ENCODE measurements around the gene CDK13.

Gene CDK13

DNA sequence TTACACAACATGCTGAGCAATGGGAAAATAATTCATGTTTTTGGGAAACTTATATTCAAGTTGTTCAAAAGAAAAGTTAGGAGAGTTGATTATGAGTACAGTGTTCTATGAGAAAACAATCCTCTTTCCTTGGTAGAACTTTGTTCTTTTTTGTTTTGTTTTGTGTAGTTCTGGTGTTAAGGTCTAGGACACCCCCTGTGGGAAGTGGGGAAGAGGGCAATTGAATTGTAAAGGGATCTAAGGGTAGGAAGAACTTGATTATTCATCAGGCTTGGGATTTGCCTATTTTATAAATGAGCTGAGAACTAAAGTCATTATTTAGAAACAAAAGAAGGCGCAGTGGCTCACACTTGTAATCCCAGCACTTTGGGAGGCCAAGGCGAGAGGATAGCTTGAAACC is 25.9 kb upstream of the CDK13 start:
- H3K4me3 ChIP-seq (ENCODE audit: low read depth, low read length) = no peak overlapping the region
- ChIA-PET CTCF (interaction anchor here (2.0 kb wide), 1 partner anchor 28 kb away, joined by 8 read pairs; no protein-coding TSS in a partner anchor), POLR2A (no interaction called here)
- DNase-seq (ENCODE audit: low read depth, low spot score) = no peak
- TF ChIP-seq, protein P1, sequence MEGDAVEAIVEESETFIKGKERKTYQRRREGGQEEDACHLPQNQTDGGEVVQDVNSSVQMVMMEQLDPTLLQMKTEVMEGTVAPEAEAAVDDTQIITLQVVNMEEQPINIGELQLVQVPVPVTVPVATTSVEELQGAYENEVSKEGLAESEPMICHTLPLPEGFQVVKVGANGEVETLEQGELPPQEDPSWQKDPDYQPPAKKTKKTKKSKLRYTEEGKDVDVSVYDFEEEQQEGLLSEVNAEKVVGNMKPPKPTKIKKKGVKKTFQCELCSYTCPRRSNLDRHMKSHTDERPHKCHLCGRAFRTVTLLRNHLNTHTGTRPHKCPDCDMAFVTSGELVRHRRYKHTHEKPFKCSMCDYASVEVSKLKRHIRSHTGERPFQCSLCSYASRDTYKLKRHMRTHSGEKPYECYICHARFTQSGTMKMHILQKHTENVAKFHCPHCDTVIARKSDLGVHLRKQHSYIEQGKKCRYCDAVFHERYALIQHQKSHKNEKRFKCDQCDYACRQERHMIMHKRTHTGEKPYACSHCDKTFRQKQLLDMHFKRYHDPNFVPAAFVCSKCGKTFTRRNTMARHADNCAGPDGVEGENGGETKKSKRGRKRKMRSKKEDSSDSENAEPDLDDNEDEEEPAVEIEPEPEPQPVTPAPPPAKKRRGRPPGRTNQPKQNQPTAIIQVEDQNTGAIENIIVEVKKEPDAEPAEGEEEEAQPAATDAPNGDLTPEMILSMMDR (IDR thresholded peaks at IDR 0.05; ENCODE audit: insufficient read depth, low read length, missing control alignments) = no peak

GRCh38 chr7:39926111-39926510 is 23.9 kb upstream of the CDK13 start:
- TF ChIP-seq, protein P1 (IDR thresholded peaks at IDR 0.05; ENCODE audit: insufficient read depth, low read length, missing control alignments) = no peak
- CTCF ChIA-PET = interaction anchor here (0.6 kb wide), 1 partner anchor 30 kb away, joined by 3 read pairs; no protein-coding TSS in a partner anchor
- POLR2A ChIA-PET = no interaction called here

DNA sequence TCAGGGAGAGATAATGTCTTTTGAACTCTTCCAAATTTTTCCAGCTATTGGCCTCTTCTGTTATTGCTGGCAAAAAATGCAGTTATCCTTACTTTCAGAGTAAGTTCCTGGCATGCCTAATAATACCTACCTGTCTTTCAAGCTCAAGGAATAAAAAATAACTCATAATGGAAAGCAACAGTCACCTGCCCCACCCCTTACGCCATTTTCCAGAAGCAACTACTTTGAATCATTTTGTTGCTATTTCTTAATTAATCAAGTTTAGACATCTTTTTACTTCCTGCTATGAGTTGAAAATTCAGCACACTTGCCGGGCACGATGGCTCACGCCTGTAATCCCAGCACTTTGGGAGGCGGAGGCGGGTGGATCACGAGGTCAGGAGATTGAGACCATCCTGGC is 23.0 kb upstream of the CDK13 start:
- TF ChIP-seq, protein P1 (IDR thresholded peaks at IDR 0.05; ENCODE audit: insufficient read depth, low read length, missing control alignments) = no peak
- no peak overlapping the region for H3K4me3 ChIP-seq (ENCODE audit: low read depth, low read length)
- CTCF ChIA-PET = interaction anchor here (1.2 kb wide), 1 partner anchor 27 kb away, joined by 3 read pairs; no protein-coding TSS in a partner anchor
- POLR2A ChIA-PET = no interaction called here
- no peak for DNase-seq (ENCODE audit: low read depth, low spot score)

More at GRCh38 chr7:39926111-39926510, 23.9 kb upstream of the CDK13 start:
- DNase-seq (ENCODE audit: low read depth, low spot score) = no peak
- no peak overlapping the region for H3K4me3 ChIP-seq (ENCODE audit: low read depth, low read length)

GRCh38 chr7:39934132-39934531 is 15.9 kb upstream of the CDK13 start:
- DNase-seq (ENCODE audit: low read depth, low spot score) = no peak
- ChIA-PET POLR2A (no interaction called here), CTCF (no interaction called here)
- TF ChIP-seq, protein P1 (IDR thresholded peaks at IDR 0.05; ENCODE audit: insufficient read depth, low read length, missing control alignments) = no peak
- H3K4me3 ChIP-seq (ENCODE audit: low read depth, low read length) = no peak overlapping the region

DNA sequence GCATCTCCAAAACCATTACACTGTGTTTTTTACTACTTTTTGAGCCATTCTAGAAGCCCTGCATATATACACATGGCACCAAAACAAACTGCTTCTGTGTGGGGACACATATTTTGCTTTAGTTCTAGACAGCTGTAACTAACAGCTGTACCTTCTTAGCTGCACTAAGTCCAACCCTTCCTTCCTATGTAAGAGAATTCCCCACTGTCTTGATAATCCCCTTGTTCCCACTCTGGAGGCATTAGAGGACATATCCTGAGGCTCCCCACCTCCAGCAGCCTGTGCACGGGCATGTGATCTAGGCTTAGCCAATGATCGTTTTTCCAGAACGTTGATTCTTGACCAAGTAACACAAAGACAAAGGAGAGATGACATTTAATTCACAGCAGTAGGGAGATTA is 13.3 kb upstream of the CDK13 start:
- ChIA-PET POLR2A (no interaction called here), CTCF (no interaction called here)
- TF ChIP-seq, protein P1 (IDR thresholded peaks at IDR 0.05; ENCODE audit: insufficient read depth, low read length, missing control alignments) = no peak
- no peak for DNase-seq (ENCODE audit: low read depth, low spot score)
- H3K4me3 ChIP-seq (ENCODE audit: low read depth, low read length) = no peak overlapping the region

DNA sequence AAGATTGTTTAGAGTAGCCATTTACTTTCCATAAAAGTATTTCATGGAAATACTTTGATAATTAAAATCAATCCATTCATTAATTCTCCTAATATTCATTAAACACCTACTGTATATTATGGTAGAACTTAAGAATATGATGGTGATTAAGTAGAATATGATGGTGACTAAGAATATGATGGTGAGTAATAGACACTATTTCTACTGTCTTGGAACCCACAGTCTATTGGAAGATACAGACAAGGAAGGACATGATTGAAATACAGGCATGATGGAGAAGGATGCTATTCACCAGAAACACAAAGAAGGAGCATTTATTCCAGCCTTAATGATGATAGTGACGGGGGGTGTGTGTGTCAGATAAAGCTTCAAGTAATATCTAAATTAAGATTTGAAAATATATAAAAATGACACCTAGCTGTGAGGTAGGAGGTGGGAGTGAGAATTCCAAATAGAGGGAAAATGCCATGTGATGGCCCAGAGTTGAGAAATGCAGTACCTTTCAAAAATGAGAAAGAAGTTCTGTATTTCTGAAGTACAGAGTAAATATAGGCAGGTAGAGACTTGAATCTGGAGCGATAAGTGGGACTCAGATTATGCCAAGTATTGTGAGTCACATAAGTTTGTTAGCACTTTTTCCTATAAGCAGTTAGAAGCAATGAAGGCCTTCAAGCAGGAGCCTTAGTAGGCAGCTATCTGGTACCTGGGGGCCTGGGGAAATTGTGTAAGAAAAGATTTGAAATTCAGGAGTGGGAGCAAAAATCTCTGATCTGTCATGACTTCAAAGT is 12.5 kb upstream of the CDK13 start:
- no peak overlapping the region for H3K4me3 ChIP-seq (ENCODE audit: low read depth, low read length)
- POLR2A ChIA-PET = no interaction called here
- CTCF ChIA-PET = no interaction called here
- DNase-seq (ENCODE audit: low read depth, low spot score) = no peak
- TF ChIP-seq, protein P1 (IDR thresholded peaks at IDR 0.05; ENCODE audit: insufficient read depth, low read length, missing control alignments) = no peak
